Lower lobe of right lung (tissue), 2 donors: ENCODE measurements around the gene PNPT1. TPM values are rescaled to one million over a fixed set of nuclear protein-coding genes. Genes with fewer than 3 reads are reported as not detected.
A peak's percentile ranks its signal among the peaks of the same experiment; 100 is the strongest.

ENCODE experiments used
- ATAC-seq, 2 donors: fragments of 200-7000 bp; cut with Tn5 transposase; one replicate each; pipeline ENCODE4 v1.9.1; 2020 to 2022; ENCODE audit warnings: mild to moderate bottlenecking in 2 of 2, moderate library complexity in 2 of 2
- DNase-seq: peaks from one replicate; pipeline ENCODE4 v3.0.0-alpha.2; 2020
- H3K27ac ChIP-seq: fragments of 200-600 bp; one replicate; pipeline ENCODE4 v1.8.0; 2022
- H3K27me3 ChIP-seq: fragments of 200-600 bp; one replicate; pipeline ENCODE4 v1.8.0; 2022; ENCODE audit warnings: low read depth
- H3K36me3 ChIP-seq: fragments of 200-600 bp; one replicate; pipeline ENCODE4 v1.8.0; 2022; ENCODE audit warnings: mild to moderate bottlenecking
- H3K4me1 ChIP-seq: fragments of 200-600 bp; one replicate; pipeline ENCODE4 v1.8.0; 2022
- H3K4me3 ChIP-seq: fragments of 200-600 bp; one replicate; pipeline ENCODE4 v1.8.0; 2022; ENCODE audit warnings: mild to moderate bottlenecking
- H3K9me3 ChIP-seq: fragments of 200-600 bp; one replicate; pipeline ENCODE4 v1.8.0; 2022
- intact Hi-C: fragments of 100-400 bp; cut with DNase I; formaldehyde crosslinking; loops from one replicate; pipeline ENCODE4 v1.11.0; 2022
- total RNA-seq: library from RNA; stranded (reverse); fragmentation: NEBNext Ultra II Directional; extraction: Animal tissue kit (Norgen Biotek cat#: 25700); gene quantifications from one replicate; pipeline ENCODE4 v1.2.1, GENCODE V29; 2021
- TF ChIP-seq, protein P1 (sequence below): fragments of 200-600 bp; IDR thresholded peaks from one replicate; pipeline ENCODE4 v1.8.0; 2022; ENCODE audit warnings: antibody characterized with exemption, mild to moderate bottlenecking
- donor health status: DM: no; HTN: yes; CAD: no; lungs with severe emphysema.

PNPT1 gene
- total RNA-seq, 1 donor from 2014 or later, result 28.9 TPM

DNA sequence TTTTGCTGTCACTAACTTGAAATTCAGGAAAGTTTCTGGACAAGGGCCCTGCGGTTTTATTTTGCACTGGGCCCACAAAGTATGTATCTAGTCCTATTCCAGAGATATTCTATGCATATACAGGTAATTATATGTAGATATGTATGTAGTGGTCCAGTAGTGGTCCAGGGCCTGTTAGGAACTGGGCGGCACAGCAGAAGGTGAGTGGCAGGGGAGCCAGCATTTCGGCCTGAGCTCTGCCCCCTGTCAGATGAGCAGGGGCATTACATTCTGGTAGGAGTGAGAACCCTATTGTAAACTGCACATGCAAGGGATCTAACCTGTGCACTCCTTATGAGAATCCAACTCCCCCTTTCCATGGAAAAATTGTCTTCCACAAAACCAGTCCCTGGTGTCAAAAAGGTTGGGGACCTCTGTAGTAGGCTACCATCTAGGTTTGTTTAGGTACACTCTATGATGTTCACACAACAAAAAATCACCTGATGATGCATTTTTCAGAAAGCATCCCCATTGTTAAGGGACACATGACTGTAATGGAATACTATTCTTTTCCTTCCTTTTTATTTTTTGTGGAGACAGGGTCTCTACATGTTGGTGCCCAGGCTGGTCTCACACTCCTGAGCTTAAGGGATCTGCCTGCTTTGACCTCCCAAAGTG, 73.4 kb downstream of the PNPT1 start:
- intact Hi-C loops, result no loop called here
- Histone ChIP-seq H3K27ac (no peak overlapping the region), H3K36me3 (peaks cover 25% of the 10 kb centered on the region), H3K9me3 (no peaks in the 10 kb centered on the region), H3K27me3 (no peaks in the 10 kb centered on the region), H3K4me3 (peak overlapping the region; percentile 14), H3K4me1 (peaks cover 44% of the 10 kb centered on the region)
- TF ChIP-seq, protein P1, sequence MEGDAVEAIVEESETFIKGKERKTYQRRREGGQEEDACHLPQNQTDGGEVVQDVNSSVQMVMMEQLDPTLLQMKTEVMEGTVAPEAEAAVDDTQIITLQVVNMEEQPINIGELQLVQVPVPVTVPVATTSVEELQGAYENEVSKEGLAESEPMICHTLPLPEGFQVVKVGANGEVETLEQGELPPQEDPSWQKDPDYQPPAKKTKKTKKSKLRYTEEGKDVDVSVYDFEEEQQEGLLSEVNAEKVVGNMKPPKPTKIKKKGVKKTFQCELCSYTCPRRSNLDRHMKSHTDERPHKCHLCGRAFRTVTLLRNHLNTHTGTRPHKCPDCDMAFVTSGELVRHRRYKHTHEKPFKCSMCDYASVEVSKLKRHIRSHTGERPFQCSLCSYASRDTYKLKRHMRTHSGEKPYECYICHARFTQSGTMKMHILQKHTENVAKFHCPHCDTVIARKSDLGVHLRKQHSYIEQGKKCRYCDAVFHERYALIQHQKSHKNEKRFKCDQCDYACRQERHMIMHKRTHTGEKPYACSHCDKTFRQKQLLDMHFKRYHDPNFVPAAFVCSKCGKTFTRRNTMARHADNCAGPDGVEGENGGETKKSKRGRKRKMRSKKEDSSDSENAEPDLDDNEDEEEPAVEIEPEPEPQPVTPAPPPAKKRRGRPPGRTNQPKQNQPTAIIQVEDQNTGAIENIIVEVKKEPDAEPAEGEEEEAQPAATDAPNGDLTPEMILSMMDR, result peak; percentile 37
- no peak for DNase-seq
- no peak for ATAC-seq

DNA sequence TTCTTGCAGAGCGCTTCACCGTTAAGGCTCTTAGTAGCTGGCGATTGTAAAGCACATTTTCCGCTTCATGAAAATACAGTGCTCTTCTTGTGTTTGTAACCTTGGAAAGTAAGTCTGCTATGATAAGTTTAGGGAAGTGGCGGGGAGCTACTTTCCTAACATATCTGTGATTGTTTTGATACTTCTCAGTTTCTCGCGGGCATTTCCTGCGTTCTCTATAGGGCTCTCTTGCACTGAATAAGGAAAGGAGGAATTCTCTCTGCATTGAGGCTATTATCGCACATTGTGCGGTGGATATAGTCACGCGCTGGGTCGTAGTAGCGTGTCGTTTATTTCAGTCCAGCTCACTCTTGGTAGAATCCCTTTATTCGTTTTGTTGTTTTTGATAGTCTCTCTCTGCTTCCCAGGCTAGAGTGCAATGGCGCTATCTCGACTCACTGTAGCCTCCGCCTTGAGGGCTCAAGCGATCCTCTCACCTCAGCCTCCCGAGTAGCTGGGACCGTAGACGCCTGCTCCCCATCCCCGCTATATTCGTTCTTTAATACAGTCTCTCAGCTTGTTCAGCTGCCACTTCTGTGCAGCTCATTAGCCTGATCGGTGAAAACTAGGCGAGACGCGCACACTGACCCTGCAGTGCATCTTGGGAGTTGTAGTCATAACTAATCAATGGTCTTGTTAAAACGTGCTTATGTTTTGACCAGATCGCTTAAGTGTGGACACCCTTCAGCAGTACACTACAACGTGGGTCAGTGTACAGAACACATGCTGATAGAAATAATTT, 75.2 kb downstream of the PNPT1 start:
- ATAC-seq, result peak; percentile 33 to 66
- TF ChIP-seq, protein P1, result no peak
- H3K4me3 ChIP-seq, result peak overlapping the region; percentile 99
- peak overlapping the region; percentile 98 for H3K27ac ChIP-seq
- H3K4me1 ChIP-seq, result peaks cover 54% of the 10 kb centered on the region
- no peaks in the 10 kb centered on the region for H3K27me3 ChIP-seq
- intact Hi-C loops, result no loop called here
- peaks cover 41% of the 10 kb centered on the region for H3K36me3 ChIP-seq
- peak; percentile 54 for DNase-seq
- H3K9me3 ChIP-seq, result no peaks in the 10 kb centered on the region

DNA sequence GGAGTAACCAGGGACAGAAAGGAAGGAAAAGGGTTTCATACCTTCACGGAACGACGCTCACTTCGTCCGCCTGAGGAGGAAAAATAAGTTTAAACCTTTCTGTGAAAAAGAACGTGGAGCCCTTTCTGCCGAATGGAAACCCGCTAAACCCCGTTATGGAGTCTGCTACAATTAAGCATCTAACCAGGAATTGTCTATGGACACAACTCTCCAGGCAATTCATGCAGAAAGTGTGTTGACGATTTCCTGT, 75.7 kb downstream of the PNPT1 start:
- DNase-seq (no peak), ATAC-seq (no peak)
- Histone ChIP-seq H3K9me3 (no peaks in the 10 kb centered on the region), H3K36me3 (peaks cover 46% of the 10 kb centered on the region), H3K27ac (peak overlapping the region; percentile 98), H3K4me3 (peak overlapping the region; percentile 99), H3K4me1 (peaks cover 54% of the 10 kb centered on the region), H3K27me3 (no peaks in the 10 kb centered on the region)
- TF ChIP-seq, protein P1, result no peak
- intact Hi-C loops, result no loop called here

DNA sequence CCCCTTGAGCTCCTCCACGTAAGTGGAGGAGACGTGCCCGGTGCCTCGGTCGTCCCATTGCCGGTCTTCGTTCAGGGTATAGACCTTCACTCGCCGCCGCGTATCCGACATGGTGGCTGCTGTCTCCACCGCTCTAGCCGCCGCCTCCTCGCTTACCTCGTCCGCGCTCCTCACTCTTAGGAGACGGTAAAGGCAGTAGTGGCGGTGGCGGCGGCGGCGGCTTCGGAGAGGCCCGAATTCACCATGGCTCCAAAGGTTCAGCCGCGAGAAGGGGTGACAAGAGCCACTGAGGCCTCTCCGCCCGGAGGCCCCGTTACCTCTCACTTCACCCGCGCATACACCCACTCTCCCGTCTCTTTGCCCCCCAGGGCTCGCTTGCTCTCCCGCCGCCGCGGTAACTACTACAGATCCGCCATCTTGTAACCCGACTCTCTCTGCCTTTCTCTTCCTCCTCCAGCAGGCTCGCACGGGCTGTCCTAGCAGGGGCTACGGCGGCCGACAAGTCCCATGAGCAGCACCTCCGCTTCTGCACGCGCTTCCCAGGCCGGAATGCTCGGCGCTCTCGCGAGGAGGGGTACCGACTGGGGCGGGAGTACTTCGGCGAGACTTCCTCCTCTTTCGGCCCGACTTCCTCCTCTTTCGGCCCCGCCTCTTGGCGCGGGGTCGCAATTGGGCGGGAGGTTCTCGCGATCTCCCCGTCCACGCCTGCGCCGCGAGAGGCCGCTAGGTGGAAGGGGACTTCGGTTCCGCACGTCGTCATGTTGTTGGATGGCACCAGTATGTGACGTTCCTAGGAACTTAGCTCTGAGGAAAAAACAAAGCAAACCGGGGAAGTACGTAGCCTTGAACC, 76.2 kb downstream of the PNPT1 start, which contains the start of gene PPP4R3B:
PPP4R3B (minus strand) TSS at position 448 of the 850 bp plus-strand sequence; CDS start at position 111, 337 bp downstream.
- Histone ChIP-seq H3K27me3 (no peaks in the 10 kb centered on the region), H3K4me3 (peak within 1 kb of the TSS; percentile 99), H3K36me3 (peaks cover 51% of the 10 kb centered on the region), H3K27ac (peak within 1 kb of the TSS; percentile 98), H3K4me1 (peaks cover 54% of the 10 kb centered on the region), H3K9me3 (no peaks in the 10 kb centered on the region)
- intact Hi-C loops, result no loop called here
- DNase-seq, result peak; percentile 100
- peak; percentile 97 to 99 for ATAC-seq
- TF ChIP-seq, protein P1, result peak; percentile 59

DNA sequence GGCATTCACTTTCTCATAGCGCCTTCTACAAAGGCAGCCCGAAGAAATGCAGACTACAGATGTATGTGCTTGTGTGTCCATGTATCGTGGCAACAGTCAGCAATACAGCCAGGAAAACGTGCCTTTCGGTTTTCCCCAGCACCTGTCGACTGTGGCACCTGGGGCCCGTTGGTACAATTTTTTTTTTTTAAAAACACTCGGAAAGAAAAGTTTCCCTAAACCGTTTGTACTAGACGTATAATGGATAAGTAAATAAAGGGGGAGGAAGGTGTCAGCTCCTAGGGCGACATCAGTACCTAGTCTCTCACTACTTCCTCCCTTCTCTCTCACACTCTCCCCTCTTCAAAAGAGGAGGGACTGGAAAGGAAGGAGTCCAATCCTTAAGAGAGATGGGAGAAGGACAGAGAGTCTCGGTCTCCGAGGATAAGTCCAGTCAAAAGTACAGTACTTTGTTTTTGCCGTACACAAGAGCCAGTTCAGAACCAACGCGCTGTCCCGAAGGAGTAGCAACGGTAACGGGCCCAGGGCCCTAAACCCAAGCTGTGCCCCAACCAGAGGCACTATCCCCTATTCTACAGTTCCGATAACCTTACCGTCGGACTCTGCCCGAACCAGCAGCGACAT, 77.0 kb downstream of the PNPT1 start:
- intact Hi-C loops, result no loop called here
- Histone ChIP-seq H3K4me1 (peaks cover 50% of the 10 kb centered on the region), H3K9me3 (no peaks in the 10 kb centered on the region), H3K27ac (peak overlapping the region; percentile 98), H3K36me3 (peaks cover 56% of the 10 kb centered on the region), H3K4me3 (peak overlapping the region; percentile 99), H3K27me3 (no peaks in the 10 kb centered on the region)
- TF ChIP-seq, protein P1, result no peak
- no peak for DNase-seq
- peak; percentile 11 to 29 for ATAC-seq
